Kidney (tissue), 22 donors: ENCODE results near the gene SPINK13. TPM values are rescaled to one million over a fixed set of nuclear protein-coding genes. Genes with fewer than 3 reads are reported as not detected.

Experiments
- DNase-seq, 5 donors: peaks; one replicate each; pipeline ENCODE4 v3.0.0-alpha.2; 2013 to 2020
- FAIRE-seq: peaks from 2 replicates; lab custom pipeline; 2012; peaks lifted over from hg19 to GRCh38; lab: Jason Lieb, UNC
- H3K27ac ChIP-seq, 2 donors: one replicate each; pipeline ENCODE4 v1.7.0; 2013; ENCODE audit warnings: low read depth in 2 of 2, low read length in 2 of 2, inconsistent platforms in 1 of 2
- H3K27me3 ChIP-seq: one replicate; pipeline ENCODE4 v1.7.1; 2013; ENCODE audit warnings: low read length, inconsistent platforms; ENCODE audit not compliant: control insufficient read depth, insufficient read depth
- H3K36me3 ChIP-seq, 3 donors: one replicate each; pipeline versions ENCODE4 v1.7.0 to v1.7.1; 2013; ENCODE audit warnings: low read length in 3 of 3, control low read depth in 1 of 3, inconsistent platforms in 1 of 3; ENCODE audit not compliant: insufficient read depth in 3 of 3, control insufficient read depth in 2 of 3
- H3K4me1 ChIP-seq, 3 donors: one replicate each; pipeline versions ENCODE4 v1.7.0 to v1.7.1; 2013; ENCODE audit warnings: low read length in 3 of 3, inconsistent platforms in 1 of 3, low read depth in 1 of 3; ENCODE audit not compliant: control insufficient read depth in 2 of 3, insufficient read depth in 2 of 3
- H3K4me3 ChIP-seq, 3 donors: one replicate each; pipeline versions ENCODE4 v1.7.0 to v1.8.1; 2013; ENCODE audit warnings: low read length in 3 of 3, control low read depth in 1 of 3, inconsistent platforms in 1 of 3
- H3K9ac ChIP-seq, 3 donors: one replicate each; pipeline versions ENCODE4 v1.7.0 to v1.7.1; 2013; ENCODE audit warnings: low read length in 3 of 3, control low read depth in 1 of 3, inconsistent platforms in 1 of 3
- H3K9me3 ChIP-seq, 3 donors: one replicate each; pipeline versions ENCODE4 v1.7.0 to v1.7.1; 2013; ENCODE audit warnings: low read length in 3 of 3, control low read depth in 1 of 3, inconsistent platforms in 1 of 3; ENCODE audit not compliant: control insufficient read depth in 2 of 3, insufficient read depth in 1 of 3
- intact Hi-C: fragments of 100-400 bp; cut with DNase I; formaldehyde crosslinking; loops from one replicate; pipeline ENCODE4 v1.11.1; 2022
- long read RNA-seq, 10 donors: library from polyadenylated mRNA in 1 of 10; unstranded in 1 of 10; transcript quantifications; one replicate each; pipeline ENCODE4 v2.0.0 and lab custom pipeline, GENCODE V29; 2021 to 2026
- polyA plus RNA-seq: library from polyadenylated mRNA; stranded (reverse); fragments of 350-450 nt; fragmentation: Illumina TruSeq; extraction: RNeasy Lipid Tissue Mini Kit (QIAGEN cat#74804); gene quantifications from one replicate; pipeline ENCODE4 v1.2.3, GENCODE V29; 2014; ENCODE audit warnings: low read depth, low replicate concordance; ENCODE audit not compliant: insufficient read depth
- total RNA-seq: library from RNA; stranded (reverse); fragmentation: NEBNext Ultra II Directional; extraction: Animal tissue kit (Norgen Biotek cat#: 25700); gene quantifications from one replicate; pipeline ENCODE4 v1.2.1, GENCODE V29; 2021
- TF ChIP-seq, protein P1 (sequence below): IDR thresholded peaks from 3 replicates; pipeline ENCODE4 v1.5.1; 2012; ENCODE audit warnings: mild to moderate bottlenecking, moderate library complexity, borderline replicate concordance; ENCODE audit not compliant: insufficient read depth; ENCODE audit errors: extremely low read depth
- donor health status: control.
- donor health status: control.
- donor health status: control.
- donor health status: control.
- donor health status: control.
- donor health status: DM: yes; HTN: yes; CAD: no.
- donor health status: Normal renal cell carcinoma (clear cell type).

SPINK13 gene, protein sequence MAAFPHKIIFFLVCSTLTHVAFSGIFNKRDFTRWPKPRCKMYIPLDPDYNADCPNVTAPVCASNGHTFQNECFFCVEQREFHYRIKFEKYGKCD
- total RNA-seq: 1.6 TPM
- polyA plus RNA-seq: 0.43 TPM
- long read RNA-seq, donor 1: 0 reads
- long read RNA-seq, donor 2: 0 reads
- long read RNA-seq, donor 3: 0 reads
- long read RNA-seq, donor 4: 0 reads
- long read RNA-seq, donor 5: 0 reads
- long read RNA-seq, donor 6: 0 reads
- long read RNA-seq, donor 7, partial matches to known transcripts: 0 of 2 reads
- long read RNA-seq, donor 7, other reads (novel, unspliced or antisense): 2 of 2 reads
- long read RNA-seq, donor 8: 0 reads
- long read RNA-seq, donor 9: 0 reads
- long read RNA-seq, donor 10: 0 reads

DNA sequence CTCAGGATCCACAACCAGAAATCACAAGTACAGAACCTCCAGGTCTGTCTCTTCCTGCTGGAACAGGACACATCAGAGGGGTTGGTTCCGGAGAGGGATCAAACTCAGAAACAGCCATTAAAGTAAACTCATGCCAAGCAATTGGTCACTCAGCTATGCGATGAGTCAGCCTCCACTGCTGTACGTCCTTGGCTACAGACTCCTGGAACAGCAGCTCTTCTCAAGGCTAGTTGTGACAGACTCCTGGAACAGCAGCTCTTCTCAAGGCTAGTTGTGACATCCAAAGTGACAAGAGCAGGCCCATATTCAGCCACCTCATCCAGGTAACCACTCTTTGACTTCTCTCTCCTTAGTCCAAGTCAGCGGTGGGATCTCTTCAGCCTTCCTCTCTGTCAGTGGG, at the start of gene SPINK13:
Gene SPINK13, plus strand, starts transcription at position 229 of the 400 bp plus-strand sequence. CDS start 1,279 bp downstream, outside the sequence.
- Histone ChIP-seq H3K27ac (no peak within 1 kb of the TSS), H3K27me3 (no peaks in the 10 kb centered on the region), H3K4me1 (no peaks in the 10 kb centered on the region), H3K36me3 (no peaks in the 10 kb centered on the region), H3K4me3 (no peak within 1 kb of the TSS), H3K9ac (no peak within 1 kb of the TSS), H3K9me3 (no peaks in the 10 kb centered on the region)
- DNase-seq (no peak), FAIRE-seq (no peak)
- TF ChIP-seq, protein P1, sequence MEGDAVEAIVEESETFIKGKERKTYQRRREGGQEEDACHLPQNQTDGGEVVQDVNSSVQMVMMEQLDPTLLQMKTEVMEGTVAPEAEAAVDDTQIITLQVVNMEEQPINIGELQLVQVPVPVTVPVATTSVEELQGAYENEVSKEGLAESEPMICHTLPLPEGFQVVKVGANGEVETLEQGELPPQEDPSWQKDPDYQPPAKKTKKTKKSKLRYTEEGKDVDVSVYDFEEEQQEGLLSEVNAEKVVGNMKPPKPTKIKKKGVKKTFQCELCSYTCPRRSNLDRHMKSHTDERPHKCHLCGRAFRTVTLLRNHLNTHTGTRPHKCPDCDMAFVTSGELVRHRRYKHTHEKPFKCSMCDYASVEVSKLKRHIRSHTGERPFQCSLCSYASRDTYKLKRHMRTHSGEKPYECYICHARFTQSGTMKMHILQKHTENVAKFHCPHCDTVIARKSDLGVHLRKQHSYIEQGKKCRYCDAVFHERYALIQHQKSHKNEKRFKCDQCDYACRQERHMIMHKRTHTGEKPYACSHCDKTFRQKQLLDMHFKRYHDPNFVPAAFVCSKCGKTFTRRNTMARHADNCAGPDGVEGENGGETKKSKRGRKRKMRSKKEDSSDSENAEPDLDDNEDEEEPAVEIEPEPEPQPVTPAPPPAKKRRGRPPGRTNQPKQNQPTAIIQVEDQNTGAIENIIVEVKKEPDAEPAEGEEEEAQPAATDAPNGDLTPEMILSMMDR: no peak
- intact Hi-C loops: no loop called here

DNA sequence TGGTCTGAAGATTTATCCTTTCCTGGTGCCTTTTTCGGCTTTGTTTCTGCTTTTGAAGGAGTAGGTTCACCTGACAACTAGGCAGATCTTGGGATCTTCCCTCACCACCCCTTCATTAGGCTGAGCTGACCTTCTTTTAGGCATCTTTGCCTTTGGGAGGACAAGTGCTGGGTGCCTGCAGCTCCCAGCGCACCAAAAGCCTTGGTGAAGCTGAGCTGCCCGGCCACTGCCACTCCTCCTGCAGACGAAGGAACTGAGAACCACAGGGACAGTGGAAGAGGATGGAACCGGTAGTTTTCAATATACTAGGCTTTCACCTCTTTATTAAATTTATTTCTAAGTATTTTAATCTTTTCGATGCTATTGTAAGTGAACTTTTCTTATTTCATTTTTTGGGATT, 47.1 kb upstream of the SPINK13 start:
- Histone ChIP-seq H3K27me3 (no peaks in the 10 kb centered on the region), H3K4me3 (no peak overlapping the region), H3K9ac (no peak overlapping the region), H3K36me3 (no peaks in the 10 kb centered on the region), H3K4me1 (no peaks in the 10 kb centered on the region), H3K9me3 (no peaks in the 10 kb centered on the region), H3K27ac (no peak overlapping the region)
- TF ChIP-seq, protein P1: no peak
- DNase-seq (no peak), FAIRE-seq (no peak)
- intact Hi-C loops: no loop called here

DNA sequence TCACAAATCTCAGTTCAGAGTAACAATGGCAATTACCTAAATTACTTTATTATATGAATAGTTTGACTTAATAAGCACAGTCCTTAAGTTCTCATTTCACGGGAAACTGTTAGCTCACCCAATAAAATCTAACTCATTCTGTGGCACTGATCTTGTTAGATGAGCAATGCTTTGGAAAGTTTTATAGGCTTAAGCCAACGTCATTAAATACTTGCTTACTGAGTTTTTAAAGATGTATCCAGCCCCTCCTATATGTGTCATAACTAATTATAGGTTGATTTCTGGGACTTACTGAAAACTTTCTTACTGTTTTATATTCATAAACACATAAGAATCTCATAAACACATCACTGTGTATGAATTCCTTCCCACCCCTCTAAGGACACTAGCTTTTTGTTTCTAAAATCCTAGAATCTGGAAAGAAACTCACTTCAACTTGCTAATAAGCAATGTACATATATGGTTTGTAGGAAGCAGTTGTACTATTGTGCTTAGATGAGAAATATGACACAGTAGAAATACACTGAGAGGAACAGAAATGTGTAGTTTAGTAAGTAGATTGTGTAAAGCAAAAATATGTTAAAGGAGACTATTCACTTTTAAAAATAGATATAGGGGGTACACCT, 44.4 kb upstream of the SPINK13 start:
- DNase-seq: no peak
- Histone ChIP-seq H3K27ac (no peak overlapping the region), H3K4me3 (no peak overlapping the region), H3K4me1 (no peaks in the 10 kb centered on the region), H3K36me3 (no peaks in the 10 kb centered on the region), H3K9ac (no peak overlapping the region), H3K9me3 (no peaks in the 10 kb centered on the region), H3K27me3 (no peaks in the 10 kb centered on the region)
- FAIRE-seq: no peak
- TF ChIP-seq, protein P1: no peak
- intact Hi-C loops: no loop called here
